K562 (cell line): ENCODE data around the gene HIPK2. TPM values are rescaled to one million over a fixed set of nuclear protein-coding genes. Genes with fewer than 3 reads are reported as not detected.
A peak's percentile ranks its signal among the peaks of the same experiment; 100 is the strongest.

Source experiments
- ATAC-seq: fragments of 200-7000 bp; cut with Tn5 transposase; 3 replicates; pipeline ENCODE4 v1.9.1; 2020; ENCODE audit warnings: moderate library complexity
- BruUV-seq: library from RNA; stranded (reverse); fragments of 400-500 nt; replicated peaks from 2 replicates; lab custom pipeline; 2021; lab: Mats Ljungman, UMichigan
- CTCF ChIA-PET: fragments of 300-600 bp; formaldehyde crosslinking; extraction: SDS; loops from one replicate; lab custom pipeline; 2021; ENCODE audit warnings: low intra/inter-chr PET ratio; lab: Yijun Ruan, JAX
- POLR2A ChIA-PET: fragments of 300-600, 350-650 bp; sonication (Branson Sonifier 250); formaldehyde crosslinking; extraction: SDS; loops from one replicate; lab custom pipeline; 2021; ENCODE audit warnings: antibody characterized with exemption, inconsistent platforms; lab: Yijun Ruan, JAX
- DNase-seq, 4 experiments: peaks; one replicate each; pipeline versions ENCODE4 v3.0.0 to v3.0.0-alpha.2; 2011 to 2018; ENCODE audit warnings: low spot score in 3 of 4, mixed read lengths in 3 of 4; ENCODE audit errors: extremely low read depth in 1 of 4
- FAIRE-seq: peaks from 2 replicates; lab custom pipeline; 2011; peaks lifted over from hg19 to GRCh38; lab: Jason Lieb, UNC
- H2AFZ ChIP-seq: 2 replicates; pipeline ENCODE4 v1.6.0; 2011; ENCODE audit warnings: low read depth, low read length, control low read depth, inconsistent platforms
- H3K27ac ChIP-seq: fragments of 200-600 bp; 3 replicates; pipeline ENCODE4 v1.8.0; 2011; ENCODE audit warnings: low read depth, mild to moderate bottlenecking, control low read depth, inconsistent platforms, low read length, moderate library complexity, mixed read lengths; ENCODE audit errors: extremely low read depth
- H3K27me3 ChIP-seq, 2 experiments: fragments of 300-600 bp in 1 of 2; 2 replicates in 1 of 2; 3 replicates in 1 of 2; pipeline versions ENCODE4 v1.6.0 to v1.8.0; 2011; ENCODE audit warnings: inconsistent platforms in 2 of 2, low read length in 2 of 2, mild to moderate bottlenecking in 1 of 2, mixed read lengths in 1 of 2, moderate library complexity in 1 of 2; ENCODE audit not compliant: control insufficient read depth in 2 of 2, insufficient read depth in 2 of 2
- H3K36me3 ChIP-seq: fragments of 300-600 bp; 3 replicates; pipeline ENCODE4 v1.8.0; 2011; ENCODE audit warnings: mild to moderate bottlenecking, low read length, inconsistent platforms; ENCODE audit not compliant: control insufficient read depth, insufficient read depth
- H3K4me1 ChIP-seq, 2 experiments: fragments of 200-600 bp in 1 of 2; replicated peaks in 1 of 2; 2 replicates in 1 of 2; 3 replicates in 1 of 2; pipeline versions ENCODE4 v1.5.1 to v1.8.0; 2011; ENCODE audit warnings: inconsistent platforms in 2 of 2, low read length in 2 of 2, mild to moderate bottlenecking in 1 of 2, mixed read lengths in 1 of 2, moderate library complexity in 1 of 2; ENCODE audit not compliant: control insufficient read depth in 2 of 2, insufficient read depth in 2 of 2
- H3K4me2 ChIP-seq: 2 replicates; pipeline ENCODE4 v1.6.1; 2011; ENCODE audit warnings: low read length, control low read depth, inconsistent platforms, mixed read lengths; ENCODE audit not compliant: insufficient read depth
- H3K4me3 ChIP-seq: fragments of 200-600 bp; sonication (generic), shearing (Covaris generic); 2 replicates; pipeline ENCODE4 v1.5.1; 2016; ENCODE audit warnings: control low read depth, inconsistent platforms
- H3K79me2 ChIP-seq: fragments of 200-600 bp; 3 replicates; pipeline ENCODE4 v1.8.0; 2011; ENCODE audit warnings: low read length, inconsistent platforms; ENCODE audit not compliant: control insufficient read depth, insufficient read depth
- H3K9ac ChIP-seq, 2 experiments: 2 replicates each; pipeline versions ENCODE4 v1.6.0 to v1.6.1; 2011; ENCODE audit warnings: low read depth in 2 of 2, low read length in 2 of 2, control low read depth in 1 of 2, inconsistent platforms in 1 of 2, mild to moderate bottlenecking in 1 of 2, mixed read lengths in 1 of 2; ENCODE audit not compliant: insufficient read depth in 1 of 2
- H3K9me1 ChIP-seq: one replicate; pipeline ENCODE4 v1.6.0; 2011; ENCODE audit warnings: inconsistent platforms, mild to moderate bottlenecking, low read length, moderate library complexity; ENCODE audit not compliant: control insufficient read depth, insufficient read depth
- H3K9me3 ChIP-seq: replicated peaks from 2 replicates; pipeline ENCODE4 v1.5.1; 2011; ENCODE audit warnings: low read depth, low read length, inconsistent platforms; ENCODE audit not compliant: control insufficient read depth, insufficient read depth
- H4K20me1 ChIP-seq: replicated peaks from 2 replicates; pipeline ENCODE4 v1.6.1; 2011; ENCODE audit warnings: low read length, inconsistent platforms, mixed read lengths; ENCODE audit not compliant: control insufficient read depth, insufficient read depth
- CCNT2 ChIP-seq: IDR thresholded peaks from 2 replicates; pipeline ENCODE4 v1.6.1; 2011; ENCODE audit warnings: borderline replicate concordance, low read depth, mild to moderate bottlenecking, moderate library complexity, mixed read lengths, low read length; ENCODE audit not compliant: insufficient read length; ENCODE audit errors: extremely low read depth
- EP300 ChIP-seq: IDR thresholded peaks from 2 replicates; pipeline ENCODE4 v1.6.1; 2012; ENCODE audit warnings: low read length, improper control_type of control experiment
- PHB ChIP-seq: fragments of 250-450 bp; sonication (Bioruptor Pico); IDR thresholded peaks from 2 replicates; pipeline ENCODE4 v1.5.0; 2021
- TAF7 ChIP-seq: fragments of 450-650 bp; IDR thresholded peaks from 2 replicates; pipeline ENCODE4 v1.6.1; 2016; ENCODE audit warnings: missing genetic modification characterization, missing compliant biosample characterization
- WGBS: fragments of 100-300 bp; shearing (Covaris generic); methylation state at CpG from one replicate; pipeline ENCODE4 v1.1.6; 2016; ENCODE audit warnings: low coverage, mixed read lengths; ENCODE audit not compliant: insufficient coverage; ENCODE audit errors: missing lambda C conversion rate; 5-methylcytosine and 5-hydroxymethylcytosine counted together
- in situ Hi-C: fragments of 300-500 bp; cut with MboI; formaldehyde crosslinking; loops from 4 replicates; pipeline ENCODE4 v1.15.0; 2018; ENCODE audit warnings: inconsistent platforms, mixed read lengths
- intact Hi-C: fragments of 100-400 bp; cut with micrococcal nuclease; formaldehyde crosslinking; loops from 2 replicates; pipeline ENCODE4 v1.14.2; 2022
- polyA plus RNA-seq, 8 experiments: library from polyadenylated mRNA; depleted of rRNA in 4 of 8; stranded (reverse) in 5 of 8; unstranded in 3 of 8; fragments of >200 nt; fragmentation: Nextera tagmentation in 2 of 8; fragmentation: Illumina TruSeq in 1 of 8; extraction: Ambion mirVana in 2 of 8; extraction: Trizol in 1 of 8; gene quantifications; 2 replicates each; pipeline versions ENCODE4 v1.2.1 to v1.2.3, GENCODE V29; 2011 to 2014; ENCODE audit warnings: inconsistent platforms in 1 of 8, missing spikeins in 1 of 8
- total RNA-seq, 7 experiments: library from RNA; depleted of rRNA in 6 of 7; stranded (reverse); fragments of >200 nt in 6 of 7; fragmentation: Illumina TruSeq in 2 of 7; extraction: Trizol in 2 of 7; gene quantifications; 2 replicates each; pipeline versions ENCODE4 v1.2.1 to v1.2.3, GENCODE V29; 2011 to 2021; ENCODE audit warnings: low replicate concordance in 1 of 7
- TF ChIP-seq, protein P1 (sequence below): fragments of 150-350 bp; IDR thresholded peaks from 2 replicates; pipeline ENCODE4 v1.6.1; 2014; ENCODE audit warnings: low read depth, mild to moderate bottlenecking, low read length, borderline replicate concordance
- TF ChIP-seq, protein P2 (sequence below), 2 experiments: fragments of 450-650 bp in 1 of 2; sonication (generic) in 1 of 2; formaldehyde crosslinking in 1 of 2; IDR thresholded peaks; 2 replicates each; pipeline versions ENCODE4 v1.7.1 to v1.9.0; 2016 to 2022; ENCODE audit warnings: inconsistent platforms in 1 of 2, mild to moderate bottlenecking in 1 of 2, missing genetic modification reagents in 1 of 2

Gene HIPK2
- total and polyA plus RNA-seq, 9 of the 15 experiments (the other 6 are each of a cell fraction or from before 2014, with no cell fraction given), result 0.69 to 19.8 (median 5.1) TPM

DNA sequence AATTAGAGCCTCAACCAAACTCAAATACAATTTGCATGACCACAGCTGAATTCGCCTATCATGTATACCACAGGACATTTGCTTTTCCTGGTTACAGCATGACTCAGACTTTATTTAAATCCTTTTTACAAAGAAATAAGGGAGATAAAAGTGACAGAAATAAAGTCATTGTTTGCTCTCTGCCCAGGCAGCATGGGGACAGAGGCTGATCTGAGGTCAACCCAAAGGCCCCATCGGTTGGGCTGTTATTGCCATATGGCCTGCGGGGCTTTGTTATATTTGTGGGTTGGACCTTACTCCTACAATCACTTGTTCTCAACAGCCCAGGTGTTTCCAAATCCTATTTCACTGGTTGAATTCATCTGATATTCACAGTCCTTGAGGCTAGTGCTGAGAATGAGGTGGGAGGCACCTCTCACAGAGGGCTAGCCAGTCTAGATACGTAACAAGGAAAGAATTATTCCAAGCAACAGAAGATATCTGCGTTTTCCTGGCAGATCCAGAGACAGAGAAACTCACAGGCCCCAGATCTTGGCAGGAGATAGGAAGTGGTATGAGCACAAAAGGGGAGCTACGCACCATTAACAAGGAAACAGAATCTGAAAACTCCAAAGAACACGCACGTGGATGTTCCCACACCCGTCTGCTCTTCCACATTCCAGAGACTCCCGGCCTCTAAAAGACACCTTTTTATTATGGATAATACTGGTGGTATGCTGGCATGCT, 117.3 kb downstream of the HIPK2 start:
- Histone ChIP-seq H3K27me3 (no peaks in the 10 kb centered on the region), H3K4me2 (no peak overlapping the region), H3K9ac (no peak overlapping the region), H3K27ac (no peak overlapping the region), H3K79me2 (no peaks in the 10 kb centered on the region), H3K9me3 (no peaks in the 10 kb centered on the region), H3K4me1 (peaks cover 2 to 10% of the 10 kb centered on the region in 2 experiments; a peak in 4 of 5 replicates), H3K36me3 (no peaks in the 10 kb centered on the region), H3K4me3 (no peak overlapping the region), H4K20me1 (no peaks in the 10 kb centered on the region), H3K9me1 (no peaks in the 10 kb centered on the region), H2AFZ (0 out of 2 replicates have a peak overlapping the region, but pooled peaks have one; percentile 15)
- in situ Hi-C loops, result no loop called here
- peak; percentile 35 to 48 (median 45) for DNase-seq
- ChIA-PET CTCF (no interaction called here), POLR2A (interaction anchor here (0.6 to 1.8 kb wide), 5 partner anchors 9 to 144 kb away, joined by 3 to 5 read pairs (median 3); no protein-coding TSS in a partner anchor)
- no TSS peak for BruUV-seq
- FAIRE-seq, result no peak
- 39% methylated on average over 10 of the region's 10 CpGs for WGBS
- intact Hi-C loops, result no loop called here
- ATAC-seq, result peak; percentile 41; the same call in 2 of the 3 replicates
- TF ChIP-seq EP300, result peak; percentile 6; the same call in 1 of the 2 replicates
- TF ChIP-seq TAF7 (tag), result no peak
- TF ChIP-seq PHB (CRISPR knock-in tag), result no peak
- no peak for TF ChIP-seq CCNT2
- TF ChIP-seq, protein P1, sequence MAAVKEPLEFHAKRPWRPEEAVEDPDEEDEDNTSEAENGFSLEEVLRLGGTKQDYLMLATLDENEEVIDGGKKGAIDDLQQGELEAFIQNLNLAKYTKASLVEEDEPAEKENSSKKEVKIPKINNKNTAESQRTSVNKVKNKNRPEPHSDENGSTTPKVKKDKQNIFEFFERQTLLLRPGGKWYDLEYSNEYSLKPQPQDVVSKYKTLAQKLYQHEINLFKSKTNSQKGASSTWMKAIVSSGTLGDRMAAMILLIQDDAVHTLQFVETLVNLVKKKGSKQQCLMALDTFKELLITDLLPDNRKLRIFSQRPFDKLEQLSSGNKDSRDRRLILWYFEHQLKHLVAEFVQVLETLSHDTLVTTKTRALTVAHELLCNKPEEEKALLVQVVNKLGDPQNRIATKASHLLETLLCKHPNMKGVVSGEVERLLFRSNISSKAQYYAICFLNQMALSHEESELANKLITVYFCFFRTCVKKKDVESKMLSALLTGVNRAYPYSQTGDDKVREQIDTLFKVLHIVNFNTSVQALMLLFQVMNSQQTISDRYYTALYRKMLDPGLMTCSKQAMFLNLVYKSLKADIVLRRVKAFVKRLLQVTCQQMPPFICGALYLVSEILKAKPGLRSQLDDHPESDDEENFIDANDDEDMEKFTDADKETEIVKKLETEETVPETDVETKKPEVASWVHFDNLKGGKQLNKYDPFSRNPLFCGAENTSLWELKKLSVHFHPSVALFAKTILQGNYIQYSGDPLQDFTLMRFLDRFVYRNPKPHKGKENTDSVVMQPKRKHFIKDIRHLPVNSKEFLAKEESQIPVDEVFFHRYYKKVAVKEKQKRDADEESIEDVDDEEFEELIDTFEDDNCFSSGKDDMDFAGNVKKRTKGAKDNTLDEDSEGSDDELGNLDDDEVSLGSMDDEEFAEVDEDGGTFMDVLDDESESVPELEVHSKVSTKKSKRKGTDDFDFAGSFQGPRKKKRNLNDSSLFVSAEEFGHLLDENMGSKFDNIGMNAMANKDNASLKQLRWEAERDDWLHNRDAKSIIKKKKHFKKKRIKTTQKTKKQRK, result no peak
- TF ChIP-seq, protein P2, sequence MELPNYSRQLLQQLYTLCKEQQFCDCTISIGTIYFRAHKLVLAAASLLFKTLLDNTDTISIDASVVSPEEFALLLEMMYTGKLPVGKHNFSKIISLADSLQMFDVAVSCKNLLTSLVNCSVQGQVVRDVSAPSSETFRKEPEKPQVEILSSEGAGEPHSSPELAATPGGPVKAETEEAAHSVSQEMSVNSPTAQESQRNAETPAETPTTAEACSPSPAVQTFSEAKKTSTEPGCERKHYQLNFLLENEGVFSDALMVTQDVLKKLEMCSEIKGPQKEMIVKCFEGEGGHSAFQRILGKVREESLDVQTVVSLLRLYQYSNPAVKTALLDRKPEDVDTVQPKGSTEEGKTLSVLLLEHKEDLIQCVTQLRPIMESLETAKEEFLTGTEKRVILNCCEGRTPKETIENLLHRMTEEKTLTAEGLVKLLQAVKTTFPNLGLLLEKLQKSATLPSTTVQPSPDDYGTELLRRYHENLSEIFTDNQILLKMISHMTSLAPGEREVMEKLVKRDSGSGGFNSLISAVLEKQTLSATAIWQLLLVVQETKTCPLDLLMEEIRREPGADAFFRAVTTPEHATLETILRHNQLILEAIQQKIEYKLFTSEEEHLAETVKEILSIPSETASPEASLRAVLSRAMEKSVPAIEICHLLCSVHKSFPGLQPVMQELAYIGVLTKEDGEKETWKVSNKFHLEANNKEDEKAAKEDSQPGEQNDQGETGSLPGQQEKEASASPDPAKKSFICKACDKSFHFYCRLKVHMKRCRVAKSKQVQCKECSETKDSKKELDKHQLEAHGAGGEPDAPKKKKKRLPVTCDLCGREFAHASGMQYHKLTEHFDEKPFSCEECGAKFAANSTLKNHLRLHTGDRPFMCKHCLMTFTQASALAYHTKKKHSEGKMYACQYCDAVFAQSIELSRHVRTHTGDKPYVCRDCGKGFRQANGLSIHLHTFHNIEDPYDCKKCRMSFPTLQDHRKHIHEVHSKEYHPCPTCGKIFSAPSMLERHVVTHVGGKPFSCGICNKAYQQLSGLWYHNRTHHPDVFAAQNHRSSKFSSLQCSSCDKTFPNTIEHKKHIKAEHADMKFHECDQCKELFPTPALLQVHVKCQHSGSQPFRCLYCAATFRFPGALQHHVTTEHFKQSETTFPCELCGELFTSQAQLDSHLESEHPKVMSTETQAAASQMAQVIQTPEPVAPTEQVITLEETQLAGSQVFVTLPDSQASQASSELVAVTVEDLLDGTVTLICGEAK (IDR thresholded peaks at IDR 0.05), result peak; percentile 79
- TF ChIP-seq, protein P2 (CRISPR knock-in tag; IDR thresholded peaks at IDR 0.05), result peak; percentile 68; the same call in 1 of the 2 replicates
